Liver (tissue), 9 donors: ENCODE data around the gene KRTAP10-2. TPM values are rescaled to one million over a fixed set of nuclear protein-coding genes. Genes with fewer than 3 reads are reported as not detected.

ENCODE experiments used
- DNase-seq: peaks from one replicate; pipeline ENCODE4 v3.0.0-alpha.2; 2017; ENCODE audit warnings: low spot score
- H3K27ac ChIP-seq, 2 donors: one replicate each; pipeline ENCODE4 v1.7.0; 2013; ENCODE audit warnings: inconsistent platforms in 2 of 2, low read length in 2 of 2, control low read depth in 1 of 2, low read depth in 1 of 2, mild to moderate bottlenecking in 1 of 2
- H3K27me3 ChIP-seq, 4 donors: one replicate each; pipeline versions ENCODE4 v1.6.1 to v1.7.0; 2013; ENCODE audit warnings: low read length in 3 of 4, inconsistent platforms in 1 of 4, mild to moderate bottlenecking in 1 of 4, moderate library complexity in 1 of 4; ENCODE audit not compliant: control insufficient read depth in 4 of 4, insufficient read depth in 4 of 4
- H3K36me3 ChIP-seq, 4 donors: one replicate each; pipeline versions ENCODE4 v1.6.1 to v1.7.0; 2013; ENCODE audit warnings: low read length in 3 of 4, mild to moderate bottlenecking in 3 of 4, low read depth in 1 of 4, moderate library complexity in 1 of 4; ENCODE audit not compliant: control insufficient read depth in 4 of 4, insufficient read depth in 3 of 4
- H3K4me1 ChIP-seq, 4 donors: one replicate each; pipeline versions ENCODE4 v1.6.1 to v1.7.0; 2013; ENCODE audit warnings: low read length in 3 of 4, mild to moderate bottlenecking in 3 of 4, moderate library complexity in 1 of 4; ENCODE audit not compliant: control insufficient read depth in 4 of 4, insufficient read depth in 4 of 4
- H3K4me3 ChIP-seq, 3 donors: one replicate each; pipeline versions ENCODE4 v1.6.1 to v1.7.0; 2013; ENCODE audit warnings: low read length in 3 of 3, control low read depth in 1 of 3, low read depth in 1 of 3, mild to moderate bottlenecking in 1 of 3
- H3K9ac ChIP-seq, 2 donors: one replicate each; pipeline ENCODE4 v1.7.0; 2013; ENCODE audit warnings: low read length in 2 of 2, mild to moderate bottlenecking in 2 of 2, moderate library complexity in 2 of 2, control low read depth in 1 of 2, low read depth in 1 of 2
- H3K9me3 ChIP-seq, 4 donors: one replicate each; pipeline versions ENCODE4 v1.6.1 to v1.7.0; 2013; ENCODE audit warnings: low read length in 3 of 4; ENCODE audit not compliant: control insufficient read depth in 4 of 4
- CTCF ChIP-seq: fragments of 150-350 bp; IDR thresholded peaks from 2 replicates; pipeline ENCODE4 v1.5.1; 2017; ENCODE audit warnings: improper control_type of control experiment, low read depth, low read length; ENCODE audit not compliant: missing input control
- EGR1 ChIP-seq, 2 donors: IDR thresholded peaks; 2 replicates each; pipeline ENCODE4 v1.6.1; 2016 to 2018; ENCODE audit warnings: antibody characterized with exemption in 2 of 2, low read depth in 2 of 2
- FOXA1 ChIP-seq: IDR thresholded peaks from 2 replicates; pipeline ENCODE4 v1.6.1; 2016; ENCODE audit warnings: antibody characterized with exemption
- FOXA2 ChIP-seq: IDR thresholded peaks from 2 replicates; pipeline ENCODE4 v1.6.1; 2016; ENCODE audit warnings: antibody characterized with exemption
- GABPA ChIP-seq, 2 donors: IDR thresholded peaks in 1 of 2; conservative IDR thresholded peaks in 1 of 2; 2 replicates each; pipeline ENCODE4 v1.6.1; 2016; ENCODE audit warnings: antibody characterized with exemption in 2 of 2, mild to moderate bottlenecking in 1 of 2, moderate library complexity in 1 of 2
- HNF4A ChIP-seq, 2 donors: conservative IDR thresholded peaks; 2 replicates each; pipeline ENCODE4 v1.6.1; 2016; ENCODE audit warnings: antibody characterized with exemption in 2 of 2, mild to moderate bottlenecking in 2 of 2
- HNF4G ChIP-seq: IDR thresholded peaks from 2 replicates; pipeline ENCODE4 v1.6.1; 2016; ENCODE audit warnings: antibody characterized with exemption
- NR2F2 ChIP-seq: IDR thresholded peaks from 2 replicates; pipeline ENCODE4 v1.6.1; 2016; ENCODE audit warnings: antibody characterized with exemption
- SP1 ChIP-seq: IDR thresholded peaks from 2 replicates; pipeline ENCODE4 v1.6.1; 2018; ENCODE audit warnings: antibody characterized with exemption, mild to moderate bottlenecking
- TAF1 ChIP-seq: conservative IDR thresholded peaks from 2 replicates; pipeline ENCODE4 v1.6.1; 2016; ENCODE audit warnings: antibody characterized with exemption, mild to moderate bottlenecking
- YY1 ChIP-seq: IDR thresholded peaks from 2 replicates; pipeline ENCODE4 v1.6.1; 2016; ENCODE audit warnings: antibody characterized with exemption, mild to moderate bottlenecking
- WGBS: extraction: QIAGEN DNeasy Blood & Tissue Kit; methylation state at CpG from one replicate; pipeline ENCODE4 v1.1.7; 2013; 5-methylcytosine and 5-hydroxymethylcytosine counted together
- polyA plus RNA-seq, 2 donors: library from polyadenylated mRNA; stranded (reverse) in 1 of 2; unstranded in 1 of 2; fragments of 200-250 nt in 1 of 2; fragments of >200 nt in 1 of 2; fragmentation: Nextera tagmentation in 1 of 2; extraction: Ambion mirVana in 1 of 2; gene quantifications; one replicate each; pipeline versions ENCODE4 v1.2.1 to v1.2.3, GENCODE V29; 2013 to 2015
- total RNA-seq, 2 donors: library from RNA; depleted of rRNA; stranded (reverse); fragments of >200 nt; gene quantifications; one replicate each; pipeline ENCODE4 v1.2.3, GENCODE V29; 2014
- TF ChIP-seq, protein P1 (sequence below): IDR thresholded peaks from 2 replicates; pipeline ENCODE4 v1.6.1; 2016; ENCODE audit warnings: antibody characterized with exemption, mild to moderate bottlenecking
- donor health status: healthy.
- donor health status: healthy.
- donor health status: healthy.
- donor health status: healthy.
- donor health status: healthy.

KRTAP10-2 gene
- total and polyA plus RNA-seq, 4 donors = not detected

DNA sequence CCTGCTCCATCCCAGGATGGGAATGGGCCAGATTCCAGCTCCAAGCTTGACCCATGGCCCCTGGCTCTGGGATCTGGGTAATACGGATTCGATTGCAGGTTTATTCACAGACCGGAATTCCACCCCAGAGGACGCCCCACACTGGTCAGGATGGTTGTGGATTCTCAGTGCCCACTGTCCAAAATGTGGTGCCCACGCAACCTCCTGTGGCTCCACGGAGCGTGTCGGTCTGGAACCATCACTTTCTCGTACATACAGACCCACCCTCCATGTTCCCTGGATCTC, 42.9 kb downstream of the KRTAP10-2 start:
- TF ChIP-seq TAF1 (no peak), CTCF (no peak), EGR1 (IDR thresholded peaks at IDR 0.05; ENCODE audit: low read depth in 2 of 2) (no peak), HNF4G (no peak), NR2F2 (no peak), FOXA2 (no peak), SP1 (no peak), YY1 (no peak), GABPA (IDR thresholded peaks at IDR 0.05 in 1 of 2, conservative IDR thresholded peaks at IDR 0.05 in 1 of 2) (no peak), HNF4A (conservative IDR thresholded peaks at IDR 0.05) (no peak)
- TF ChIP-seq, protein P1, sequence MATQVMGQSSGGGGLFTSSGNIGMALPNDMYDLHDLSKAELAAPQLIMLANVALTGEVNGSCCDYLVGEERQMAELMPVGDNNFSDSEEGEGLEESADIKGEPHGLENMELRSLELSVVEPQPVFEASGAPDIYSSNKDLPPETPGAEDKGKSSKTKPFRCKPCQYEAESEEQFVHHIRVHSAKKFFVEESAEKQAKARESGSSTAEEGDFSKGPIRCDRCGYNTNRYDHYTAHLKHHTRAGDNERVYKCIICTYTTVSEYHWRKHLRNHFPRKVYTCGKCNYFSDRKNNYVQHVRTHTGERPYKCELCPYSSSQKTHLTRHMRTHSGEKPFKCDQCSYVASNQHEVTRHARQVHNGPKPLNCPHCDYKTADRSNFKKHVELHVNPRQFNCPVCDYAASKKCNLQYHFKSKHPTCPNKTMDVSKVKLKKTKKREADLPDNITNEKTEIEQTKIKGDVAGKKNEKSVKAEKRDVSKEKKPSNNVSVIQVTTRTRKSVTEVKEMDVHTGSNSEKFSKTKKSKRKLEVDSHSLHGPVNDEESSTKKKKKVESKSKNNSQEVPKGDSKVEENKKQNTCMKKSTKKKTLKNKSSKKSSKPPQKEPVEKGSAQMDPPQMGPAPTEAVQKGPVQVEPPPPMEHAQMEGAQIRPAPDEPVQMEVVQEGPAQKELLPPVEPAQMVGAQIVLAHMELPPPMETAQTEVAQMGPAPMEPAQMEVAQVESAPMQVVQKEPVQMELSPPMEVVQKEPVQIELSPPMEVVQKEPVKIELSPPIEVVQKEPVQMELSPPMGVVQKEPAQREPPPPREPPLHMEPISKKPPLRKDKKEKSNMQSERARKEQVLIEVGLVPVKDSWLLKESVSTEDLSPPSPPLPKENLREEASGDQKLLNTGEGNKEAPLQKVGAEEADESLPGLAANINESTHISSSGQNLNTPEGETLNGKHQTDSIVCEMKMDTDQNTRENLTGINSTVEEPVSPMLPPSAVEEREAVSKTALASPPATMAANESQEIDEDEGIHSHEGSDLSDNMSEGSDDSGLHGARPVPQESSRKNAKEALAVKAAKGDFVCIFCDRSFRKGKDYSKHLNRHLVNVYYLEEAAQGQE = no peak

DNA sequence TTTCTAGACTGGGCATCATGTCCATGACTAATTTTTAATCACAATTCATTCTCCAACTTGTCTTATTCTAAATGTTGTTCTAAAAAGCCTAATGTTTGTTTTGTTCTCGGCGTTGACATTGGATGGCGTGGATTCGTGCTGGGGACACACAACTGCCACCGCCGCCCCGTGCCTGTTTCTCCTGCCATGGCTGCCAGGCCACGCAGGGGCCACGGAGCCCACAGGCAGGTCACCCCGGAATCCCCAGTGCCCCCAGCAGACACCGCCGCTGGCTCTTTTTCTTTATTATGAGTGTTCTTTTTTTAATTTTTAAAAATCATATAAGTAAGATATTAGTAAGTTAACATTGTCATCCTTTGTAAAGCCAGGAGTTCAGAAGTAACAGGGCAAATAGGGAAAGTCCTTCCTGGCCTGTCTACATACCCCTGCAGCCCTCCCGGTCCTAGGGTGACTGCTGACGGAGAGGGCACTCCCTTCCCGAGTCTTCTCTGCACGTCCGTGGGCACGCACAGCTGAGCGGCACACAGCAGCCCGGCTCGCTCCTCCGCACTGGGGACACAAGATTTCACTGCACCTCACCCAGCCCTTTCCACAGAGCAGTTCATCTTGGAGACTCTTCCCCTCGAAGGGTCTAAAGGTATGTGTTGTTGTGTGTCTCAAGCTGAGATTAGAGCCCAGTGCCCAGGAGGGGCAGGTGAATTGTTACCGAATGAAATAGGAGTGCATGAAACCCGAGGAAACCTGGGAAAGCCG, 43.5 kb downstream of the KRTAP10-2 start:
- H3K27me3 ChIP-seq = no peaks in the 10 kb centered on the region
- no peaks in the 10 kb centered on the region for H3K9me3 ChIP-seq
- H3K4me3 ChIP-seq = no peak overlapping the region
- no peaks in the 10 kb centered on the region for H3K36me3 ChIP-seq
- H3K27ac ChIP-seq = no peak overlapping the region
- 86% methylated on average over 26 of the region's 26 CpGs for WGBS
- TF ChIP-seq FOXA2 (no peak), YY1 (no peak), GABPA (IDR thresholded peaks at IDR 0.05 in 1 of 2, conservative IDR thresholded peaks at IDR 0.05 in 1 of 2) (no peak), EGR1 (IDR thresholded peaks at IDR 0.05; ENCODE audit: low read depth in 2 of 2) (no peak), FOXA1 (no peak)
- TF ChIP-seq, protein P1 = no peak
- no peak overlapping the region for H3K9ac ChIP-seq
- DNase-seq = no peak
- H3K4me1 ChIP-seq = peaks cover 0 to 26% (median 15%) of the 10 kb centered on the region in 4 donors

More for the DNA sequence above, 42.9 kb downstream of the KRTAP10-2 start:
- H3K27me3 ChIP-seq = no peaks in the 10 kb centered on the region
- H3K36me3 ChIP-seq = no peaks in the 10 kb centered on the region
- peaks cover 0 to 26% (median 15%) of the 10 kb centered on the region in 4 donors for H3K4me1 ChIP-seq
- 69% methylated on average over 9 of the region's 9 CpGs for WGBS
- H3K9me3 ChIP-seq = no peaks in the 10 kb centered on the region
- no peak overlapping the region for H3K4me3 ChIP-seq
- H3K9ac ChIP-seq = no peak overlapping the region
- no peak overlapping the region for H3K27ac ChIP-seq
- DNase-seq = no peak
